ENCODE measurements around the gene SMPD3.
A peak's percentile ranks its signal among the peaks of the same experiment; 100 is the strongest.
"Not testable (repeated sequence)": the region's sequence is repeated elsewhere in the genome, so short reads cannot be mapped to it uniquely, and the experiment has no call there.

SMPD3 gene

DNA sequence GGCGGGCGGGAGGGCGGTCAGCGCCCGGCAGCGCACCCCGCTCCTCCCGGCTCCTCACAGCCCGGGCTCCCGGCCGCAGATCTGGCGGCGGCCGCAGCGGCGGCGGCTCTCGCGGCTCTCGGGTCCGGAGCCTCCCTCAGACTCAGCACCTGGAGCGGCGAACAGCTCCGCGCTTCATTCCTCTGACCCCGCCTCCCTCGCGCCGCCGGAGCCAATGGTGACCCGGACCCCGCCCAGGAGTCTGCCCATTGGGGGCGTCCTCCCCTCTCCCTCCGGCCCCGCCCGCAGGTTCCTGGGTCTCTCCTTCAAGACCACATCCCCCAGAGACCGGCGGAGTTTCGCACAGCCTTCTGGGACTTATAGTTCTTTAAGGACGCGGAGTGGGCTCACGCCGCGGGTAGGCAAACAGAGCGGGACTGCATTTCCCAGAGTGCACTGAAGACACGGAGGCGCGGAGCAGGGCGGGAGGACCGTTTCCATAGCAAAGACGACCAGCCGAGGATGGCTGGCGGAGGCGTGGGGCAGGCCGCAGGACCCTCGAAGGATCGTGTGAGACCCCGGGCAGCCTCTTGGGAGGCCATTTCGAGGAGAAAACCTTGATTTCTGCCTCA, at the start of gene SMPD3:
SMPD3 (minus strand) TSS at position 149 of the 611 bp plus-strand sequence. CDS start 76,327 bp downstream, outside the sequence.
- DNase-seq: peak; percentile 98

DNA sequence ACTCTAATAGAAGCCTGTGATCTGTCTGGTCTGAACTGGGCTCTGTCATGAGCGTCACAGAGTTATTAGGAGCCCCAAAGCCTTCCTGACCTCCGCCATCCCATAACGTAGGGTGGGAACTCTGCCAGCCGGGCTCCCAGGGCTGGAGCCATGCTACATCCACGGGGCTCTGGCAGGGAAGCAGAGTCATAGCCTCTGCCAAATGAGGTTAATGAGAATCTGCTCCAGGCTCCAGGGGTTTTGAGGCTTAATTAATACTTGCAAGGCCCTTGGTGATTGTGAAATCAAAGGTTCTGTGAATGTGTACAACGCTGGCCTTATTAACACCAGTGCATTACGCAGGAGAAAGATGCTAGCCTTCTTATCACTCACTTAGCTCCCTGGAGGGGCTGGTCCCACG, 48.4 kb upstream of the SMPD3 start:
- no peak for DNase-seq

DNA sequence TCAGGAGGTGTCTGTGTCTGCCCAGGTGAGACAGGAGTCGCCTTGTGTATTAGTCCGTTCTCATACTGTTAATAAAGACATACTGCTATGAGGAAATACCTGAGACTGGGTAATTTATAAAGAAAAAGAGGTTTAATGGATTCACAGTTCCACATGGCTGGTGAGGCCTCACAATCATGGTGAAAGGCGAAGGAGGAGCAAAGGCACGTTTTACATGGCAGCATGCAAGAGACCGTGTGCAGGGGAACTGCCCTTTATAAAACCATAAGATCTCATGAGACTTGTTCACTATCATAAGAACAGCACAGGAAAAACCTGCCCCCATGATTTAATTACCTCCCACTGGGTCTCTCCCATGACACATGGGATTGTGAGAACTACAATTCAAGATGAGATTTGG, 46.0 kb upstream of the SMPD3 start:
- DNase-seq: not testable (repeated sequence)

DNA sequence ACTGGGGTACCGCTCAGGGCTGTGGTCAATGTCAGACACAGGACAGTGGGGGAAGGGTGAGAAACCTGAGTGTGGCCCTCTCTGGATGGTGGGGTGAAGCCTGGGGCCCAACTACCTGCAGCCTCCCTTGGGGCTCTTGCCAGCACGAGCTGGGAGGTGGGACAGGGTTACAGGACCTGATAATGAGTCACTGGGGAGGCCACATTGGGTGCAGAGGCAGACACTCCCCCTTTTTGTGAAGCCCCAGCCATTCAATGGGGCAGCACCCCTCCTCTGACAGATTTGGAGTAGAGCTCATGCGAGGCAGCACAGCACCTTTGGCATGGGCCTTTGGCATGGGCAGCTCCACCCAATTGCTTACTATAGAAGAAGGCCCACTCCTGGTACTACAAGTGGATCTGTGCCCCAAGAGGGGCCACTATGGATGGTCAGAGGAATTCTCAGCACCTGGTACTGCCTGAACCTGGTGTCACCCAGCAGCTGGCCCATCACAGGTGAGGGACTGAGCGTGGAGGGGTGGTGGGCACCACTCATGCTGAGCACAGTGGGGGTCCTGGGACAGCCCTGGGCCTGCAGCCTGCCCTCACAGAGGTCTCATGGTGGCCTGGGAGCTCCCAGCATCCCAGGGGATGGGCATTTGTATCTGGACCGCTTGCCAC, 45.2 kb upstream of the SMPD3 start:
- DNase-seq: no peak

DNA sequence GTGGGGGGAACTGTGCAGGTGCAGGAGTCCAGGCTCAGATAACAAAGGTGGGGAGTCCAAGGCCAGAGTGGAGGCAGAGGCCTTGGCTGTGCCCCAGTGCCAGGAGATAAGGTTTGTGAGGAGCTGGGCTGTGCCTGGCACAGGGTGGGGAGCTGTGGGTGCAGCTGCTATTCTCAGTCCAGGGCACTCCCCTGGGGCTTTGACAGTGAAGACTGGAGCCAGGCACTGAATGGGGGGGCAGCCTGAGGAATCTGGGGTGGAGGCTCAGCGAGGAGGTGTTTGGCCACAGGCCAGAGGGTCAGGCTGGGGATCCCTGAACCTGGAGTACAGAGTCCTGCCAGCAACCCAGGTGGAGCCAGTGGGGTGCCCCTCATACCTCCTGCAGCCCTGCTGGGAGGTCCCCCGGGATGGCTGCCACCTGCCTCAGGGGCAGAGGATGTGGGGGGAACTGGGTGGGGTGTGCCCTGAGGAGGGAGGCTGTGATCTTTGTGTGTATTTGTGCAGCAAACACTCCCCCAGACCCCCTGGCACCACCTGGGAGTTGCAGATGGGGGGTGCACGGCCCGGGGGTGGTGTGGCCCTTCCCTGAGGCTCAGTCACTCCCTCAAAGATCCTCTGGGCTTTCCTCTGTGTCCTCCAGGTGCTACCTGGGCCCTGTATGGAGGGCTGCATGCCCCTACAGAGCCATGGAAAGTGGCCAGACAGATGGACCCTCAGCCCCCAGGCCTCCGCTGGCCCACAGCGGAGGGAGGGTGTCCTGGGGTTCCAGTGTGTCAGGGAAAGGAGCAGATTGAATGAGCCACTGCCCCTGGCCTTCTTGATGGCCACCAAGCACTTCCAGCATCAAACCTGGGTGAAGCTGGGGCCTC, 44.5 kb upstream of the SMPD3 start:
- DNase-seq: no peak

DNA sequence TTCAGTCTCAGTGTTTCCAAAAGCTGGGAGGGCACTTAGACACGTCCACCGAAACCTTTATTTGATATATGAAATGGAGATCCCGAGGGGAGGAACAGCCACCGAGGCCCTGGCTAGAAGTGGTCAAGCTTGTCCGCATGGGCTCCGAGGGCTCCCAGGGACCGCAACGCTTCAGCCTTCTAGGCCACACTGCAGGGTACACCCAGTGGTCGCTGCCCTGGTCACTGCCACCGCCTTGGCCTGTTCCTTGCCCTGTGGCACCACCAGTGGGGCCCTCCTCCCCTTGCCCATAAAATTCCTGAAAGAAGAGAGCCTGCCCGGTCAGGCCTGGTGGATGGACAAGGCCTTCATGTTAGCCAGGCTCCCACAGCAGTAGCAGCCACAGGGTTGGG, 43.8 kb upstream of the SMPD3 start:
- DNase-seq: no peak

DNA sequence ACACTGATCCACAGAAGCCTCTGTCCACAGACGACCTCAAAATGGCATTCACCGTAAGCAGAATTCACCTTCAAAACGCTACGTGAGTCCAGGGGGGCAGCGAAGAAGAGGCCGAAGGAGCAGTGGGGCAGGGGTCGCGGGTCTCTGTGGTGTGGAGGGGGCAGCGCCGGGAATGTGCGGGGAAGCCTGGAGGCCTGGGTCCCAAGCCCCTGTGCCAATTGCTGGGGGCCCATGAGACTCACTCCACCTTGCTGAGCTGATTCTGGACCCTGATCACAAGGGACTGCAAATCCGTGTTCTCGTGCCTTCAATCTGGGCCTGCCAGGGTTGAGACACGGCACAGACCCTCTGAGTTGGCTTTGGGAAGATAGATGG, 43.3 kb upstream of the SMPD3 start:
- no peak for DNase-seq

DNA sequence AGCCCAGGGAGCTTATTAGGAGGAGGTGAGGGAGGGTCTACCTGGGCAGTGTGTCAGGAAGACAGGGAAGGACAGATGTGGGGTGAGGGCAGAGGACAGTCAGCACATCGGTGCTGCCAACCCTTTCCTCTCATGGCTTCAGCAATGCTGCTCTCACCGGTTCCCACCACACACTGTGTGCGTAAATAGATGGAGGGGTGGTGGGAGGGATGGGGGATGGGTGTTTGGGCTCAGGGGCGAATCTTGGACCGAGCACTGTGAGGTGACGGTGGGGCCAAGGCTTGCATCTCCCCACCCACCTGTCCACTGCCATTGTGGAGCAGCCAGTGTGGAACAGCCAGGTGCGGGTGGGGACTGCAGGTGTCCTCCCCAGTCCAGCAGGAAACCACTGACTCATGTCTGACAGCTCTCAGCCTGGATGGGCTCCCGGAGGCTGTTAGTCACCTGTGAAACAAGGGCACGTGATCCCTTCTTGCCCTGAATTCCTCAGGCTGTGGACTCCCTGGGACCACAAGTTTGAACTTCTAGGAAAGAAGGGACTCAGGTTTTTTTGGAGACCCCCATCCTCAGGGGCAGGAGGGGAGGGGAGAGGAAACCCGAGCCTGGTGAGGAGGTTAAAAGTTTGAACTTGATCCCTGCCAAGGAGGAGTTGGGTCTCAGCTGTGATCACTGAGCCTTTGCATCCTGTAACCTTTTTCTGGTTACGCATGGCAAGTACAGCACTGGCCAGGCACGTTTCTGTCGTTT, 42.7 kb upstream of the SMPD3 start:
- no peak for DNase-seq

DNA sequence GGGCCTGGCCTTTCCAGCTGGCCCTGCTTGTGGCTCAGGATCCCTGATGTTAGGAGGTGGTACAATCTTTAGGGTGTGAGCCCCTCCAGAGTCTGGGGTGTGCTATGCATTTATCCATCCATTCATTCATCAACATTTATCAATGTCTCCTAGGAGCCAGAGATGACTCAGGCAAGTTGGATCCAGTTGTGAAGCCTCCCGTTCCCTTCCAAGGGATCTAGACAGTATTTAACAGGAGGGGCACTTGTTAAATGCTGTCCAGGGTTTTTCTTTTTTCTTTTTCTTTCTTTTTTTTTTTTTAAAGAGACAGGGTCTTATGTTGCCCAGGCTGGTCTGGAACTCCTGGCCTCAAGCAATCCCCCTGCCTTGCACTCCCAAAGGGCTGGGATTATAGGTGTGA, 42.0 kb upstream of the SMPD3 start:
- DNase-seq: no peak

DNA sequence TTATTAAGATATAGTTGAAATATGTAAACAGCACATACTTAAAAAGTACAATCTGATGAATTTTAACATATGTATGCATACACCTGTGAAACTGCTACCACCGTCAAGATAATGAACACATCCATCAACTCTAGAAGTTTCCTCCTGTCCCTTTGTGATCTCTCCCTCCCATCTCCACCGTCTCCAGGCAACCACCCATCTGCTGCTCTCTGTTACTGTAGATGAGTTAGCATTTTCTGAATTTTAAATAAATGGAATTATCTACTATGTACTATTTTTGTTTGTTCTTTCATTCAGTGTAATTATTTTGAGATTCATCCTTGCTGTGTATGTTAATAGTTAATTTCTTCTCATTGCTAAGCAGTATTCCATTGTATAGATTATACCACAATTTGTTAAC, 40.2 kb upstream of the SMPD3 start:
- no peak for DNase-seq

DNA sequence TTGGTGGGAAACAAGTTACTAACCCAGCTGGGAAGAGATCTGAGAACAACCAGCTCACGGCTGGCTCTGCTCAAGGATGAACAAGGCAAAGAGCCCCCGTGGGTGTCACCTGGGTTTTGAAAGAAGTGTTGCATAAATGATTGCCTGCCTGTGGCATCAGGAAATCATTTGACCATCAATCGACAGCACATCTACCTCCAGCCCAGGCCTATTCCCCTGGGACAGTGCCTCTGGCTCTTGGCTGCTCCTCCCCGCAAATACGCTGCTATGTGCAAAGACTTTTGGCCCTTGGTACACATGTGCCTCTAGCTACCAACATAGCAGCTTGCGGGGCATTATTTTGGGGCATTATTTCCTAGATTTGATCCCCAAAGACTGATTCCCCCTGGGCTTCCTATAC, 39.4 kb upstream of the SMPD3 start:
- no peak for DNase-seq

DNA sequence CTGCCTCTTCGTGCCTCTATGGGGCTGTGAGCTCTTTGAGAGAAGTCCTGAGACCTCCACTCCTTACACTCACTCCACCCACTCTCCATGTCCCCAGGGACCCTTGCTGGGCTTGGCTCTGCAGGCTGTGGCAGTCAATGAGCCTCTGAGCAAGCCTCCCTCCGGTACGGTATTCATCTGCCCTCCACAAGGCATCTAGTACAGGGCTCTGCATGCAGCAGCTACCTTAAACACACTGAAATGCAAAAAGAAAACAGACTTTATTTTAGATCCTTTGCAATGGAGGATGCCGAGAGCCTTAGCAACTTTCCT, 38.9 kb upstream of the SMPD3 start:
- no peak for DNase-seq

DNA sequence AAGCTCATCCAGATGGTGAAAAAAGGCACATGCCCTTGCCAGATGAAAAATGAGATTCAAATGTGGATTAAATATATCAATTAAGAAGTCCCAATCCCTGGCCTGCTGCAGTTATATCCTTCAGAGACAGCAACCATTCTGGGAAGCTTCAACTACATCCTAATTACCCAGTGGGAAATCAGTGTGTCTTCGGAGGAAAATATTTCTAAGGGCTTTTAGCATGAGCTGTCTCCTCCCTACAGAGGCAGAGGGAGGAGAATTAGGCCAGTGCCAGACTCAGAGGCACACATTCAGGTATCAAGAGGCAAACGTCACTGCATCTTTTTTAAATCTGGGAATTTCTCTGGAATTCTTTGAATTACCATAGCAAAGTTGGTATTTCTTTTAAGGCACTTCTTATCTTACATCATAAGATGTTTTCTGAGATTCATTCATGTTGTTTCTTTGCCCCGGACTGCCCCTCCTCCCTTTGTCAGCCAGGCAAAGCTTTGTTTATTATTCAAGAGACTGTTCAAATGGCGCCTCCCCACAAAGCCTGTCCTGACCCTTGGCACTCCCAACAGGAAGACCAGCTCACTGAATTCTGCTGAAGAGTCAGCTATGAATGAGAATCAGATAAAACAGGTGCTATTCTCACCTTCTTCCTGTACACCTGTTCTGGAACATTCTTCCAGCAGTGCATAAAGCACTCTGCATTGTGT, 38.3 kb upstream of the SMPD3 start:
- no peak for DNase-seq

DNA sequence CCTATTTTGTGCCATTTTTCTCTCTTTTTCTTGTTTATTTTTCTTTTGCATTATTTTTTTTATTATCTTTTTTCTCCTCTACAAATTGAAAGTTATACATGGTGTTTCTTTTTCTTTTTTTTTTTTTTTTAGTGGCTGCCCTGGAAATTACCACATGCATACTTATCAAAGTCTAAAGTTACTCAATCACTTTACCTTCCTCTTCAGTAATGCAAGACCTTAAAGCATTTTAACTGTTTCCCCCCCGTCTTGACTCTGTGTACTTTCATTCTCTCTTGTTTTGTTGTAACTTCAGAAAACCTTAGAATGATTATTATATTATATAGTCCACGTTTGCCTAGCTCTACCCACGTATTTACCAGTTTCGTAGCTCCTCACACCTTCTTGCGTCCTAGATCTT, 33.3 kb upstream of the SMPD3 start:
- DNase-seq: no peak

DNA sequence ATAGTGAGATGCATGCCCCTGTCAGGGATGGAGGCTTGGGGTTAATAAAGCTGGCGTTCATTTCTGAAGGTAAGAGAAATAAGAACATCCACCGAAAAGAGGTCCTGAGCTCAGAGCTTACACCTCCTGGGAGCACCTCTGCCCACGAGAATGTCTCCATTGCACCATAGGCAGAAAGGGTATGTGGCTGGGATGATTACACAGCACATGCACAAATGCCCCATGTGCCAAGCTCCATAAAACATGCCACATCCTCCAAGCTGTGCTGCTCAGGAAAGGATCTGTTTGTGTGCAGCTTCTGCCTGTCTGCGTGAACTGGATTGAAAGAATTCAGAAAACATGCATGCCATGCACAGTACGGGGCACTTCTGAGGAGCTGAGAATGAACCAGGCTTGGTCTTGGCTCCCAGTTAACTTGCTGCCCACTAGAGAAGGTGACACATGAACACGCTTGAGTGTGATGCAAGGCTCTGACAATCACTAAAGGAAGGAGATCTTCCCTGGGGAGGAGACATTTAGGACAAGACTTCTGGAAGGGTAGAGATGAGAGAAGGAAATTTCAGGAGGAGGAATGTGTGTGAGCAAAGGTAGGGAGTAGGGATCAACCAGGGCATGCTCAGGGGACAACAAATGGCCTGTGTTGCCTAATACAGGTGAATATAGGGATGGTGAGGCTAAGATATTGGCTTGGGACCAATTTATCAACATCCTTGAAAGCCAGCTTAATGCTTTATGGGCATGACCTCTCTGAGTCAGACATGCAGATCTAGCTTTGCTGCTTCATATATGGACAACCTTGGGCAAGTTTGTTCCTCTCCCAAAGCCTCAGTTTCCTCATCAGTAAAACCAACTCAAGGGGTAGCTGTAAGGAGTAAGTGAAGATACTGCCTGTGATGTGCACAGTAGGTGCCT, 32.0 kb upstream of the SMPD3 start:
- no peak for DNase-seq

DNA sequence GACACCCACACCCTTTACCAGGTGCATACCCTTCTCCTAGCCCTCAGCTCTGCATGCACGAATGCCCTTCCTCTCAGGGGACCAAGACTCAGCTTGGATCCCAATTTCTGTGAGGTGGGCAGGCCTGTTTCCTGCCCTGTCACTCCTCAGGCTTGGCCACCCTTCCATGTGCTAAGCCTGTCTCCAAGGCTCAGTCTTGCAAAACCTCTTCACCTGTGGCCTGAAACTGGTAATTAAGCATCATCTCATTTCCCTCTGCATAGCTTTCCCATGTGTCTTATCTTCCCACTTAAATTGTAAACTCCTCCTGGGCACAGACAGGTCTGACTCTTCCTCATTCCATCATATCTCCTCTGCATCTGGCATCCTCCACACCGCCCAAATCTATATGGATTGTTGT, 31.0 kb upstream of the SMPD3 start:
- no peak for DNase-seq

DNA sequence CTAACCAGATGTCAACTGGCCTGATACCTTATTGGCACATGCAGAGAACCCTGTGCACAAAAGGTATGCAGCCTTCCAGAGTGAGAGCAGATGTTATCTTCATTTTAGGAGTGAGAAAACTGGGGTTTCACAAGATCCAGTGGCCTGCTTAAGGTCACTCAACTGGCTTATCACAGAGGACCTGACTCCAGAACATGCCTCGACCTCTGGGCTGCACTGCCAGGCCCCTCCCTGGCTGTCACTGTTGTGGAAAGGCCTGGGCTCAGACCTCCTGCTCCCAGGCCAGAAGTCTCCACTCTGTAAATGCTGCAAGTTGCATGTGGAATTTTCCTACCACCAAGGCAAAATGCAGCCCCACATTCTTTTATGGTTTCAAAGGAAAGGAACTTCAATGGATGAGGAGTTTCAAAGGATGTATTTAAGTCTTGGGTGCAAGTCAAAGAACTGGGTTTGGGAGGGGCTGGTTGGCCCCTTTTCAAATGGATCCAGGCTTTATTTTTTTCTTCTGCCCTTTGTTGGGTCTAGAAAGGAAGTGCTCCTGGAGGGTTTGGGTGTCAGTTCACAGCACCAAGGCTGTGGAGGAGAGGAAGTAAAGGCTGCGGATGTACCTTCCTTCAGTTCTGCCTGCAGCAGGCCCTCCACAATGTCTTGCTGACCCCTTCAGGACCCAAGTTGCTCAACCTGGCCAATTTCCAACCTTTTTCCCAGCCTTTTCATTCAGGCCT, 30.4 kb upstream of the SMPD3 start:
- no peak for DNase-seq

DNA sequence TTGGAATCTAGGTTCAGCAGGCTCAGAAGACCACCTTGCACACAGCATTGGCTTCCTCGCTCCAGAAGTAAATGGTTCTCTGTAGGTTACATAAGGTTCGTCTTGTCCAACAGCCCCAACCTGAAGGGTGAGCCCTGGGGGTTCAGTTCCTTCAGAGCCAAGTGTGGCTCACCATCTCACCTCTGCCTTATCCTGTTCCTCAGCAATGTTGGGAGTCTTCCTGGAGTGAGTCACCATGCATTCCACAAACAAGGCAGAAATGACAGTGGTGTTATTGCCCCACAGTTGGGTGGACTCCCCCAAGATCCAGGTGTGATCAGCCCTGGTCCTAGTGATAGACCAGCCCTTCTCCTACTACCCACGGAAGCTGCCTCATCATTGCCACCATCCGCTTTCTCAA, 26.8 kb upstream of the SMPD3 start:
- DNase-seq: no peak

DNA sequence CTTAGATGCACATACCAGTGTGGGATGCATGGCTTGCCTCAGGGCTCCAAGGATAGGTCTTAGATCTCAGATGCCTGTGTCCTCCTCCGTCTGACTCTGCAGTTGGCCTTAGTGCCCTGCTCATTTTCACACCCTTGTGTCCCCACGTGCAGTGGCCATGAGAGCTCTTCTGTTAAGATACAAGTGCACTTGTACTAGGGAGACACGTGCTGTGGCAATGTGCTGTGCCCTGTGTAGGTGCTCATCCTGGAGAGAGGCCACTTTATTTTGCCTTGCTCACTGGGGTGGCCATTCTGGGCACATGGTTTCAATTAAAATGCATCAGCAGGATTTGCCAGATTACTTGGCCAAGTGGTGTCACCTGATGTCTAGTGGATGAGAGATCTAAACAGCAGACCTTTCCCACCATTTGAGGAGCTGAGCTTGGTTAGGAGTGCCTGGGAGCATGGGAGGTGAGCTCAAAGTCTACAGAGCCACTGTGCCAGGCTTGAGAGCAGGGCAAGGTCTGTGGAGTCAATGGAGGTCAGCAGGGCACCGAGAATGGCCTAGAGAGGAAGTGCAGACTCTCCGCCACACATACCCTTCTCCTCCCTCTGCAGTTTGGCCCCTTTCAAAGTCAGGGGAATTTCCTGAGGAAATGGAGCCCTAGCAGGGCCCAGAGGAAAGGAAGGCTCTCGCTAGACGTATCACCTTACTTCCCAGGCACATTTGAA, 25.2 kb upstream of the SMPD3 start:
- no peak for DNase-seq

DNA sequence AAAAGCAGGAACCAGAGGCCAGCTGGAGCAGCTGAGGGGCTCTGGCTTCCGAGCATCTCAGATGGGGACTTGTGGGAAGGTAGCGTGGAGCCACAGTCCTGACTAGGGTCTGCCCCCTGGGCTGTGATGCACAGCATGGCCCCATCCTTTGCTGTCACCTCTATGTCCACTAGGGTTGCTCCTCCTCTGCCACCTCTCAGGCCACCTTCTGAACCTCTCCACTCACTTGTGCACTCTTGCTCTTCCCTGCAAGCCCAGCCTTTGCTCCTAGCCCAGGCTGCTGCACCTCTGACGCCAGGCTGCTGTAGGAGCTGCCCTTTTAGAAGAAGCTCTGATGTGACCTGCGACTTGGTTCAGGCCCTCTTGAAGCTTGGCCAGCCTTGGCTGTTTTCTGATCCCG, 24.3 kb upstream of the SMPD3 start:
- DNase-seq: no peak
